ENCODE data around the gene LHX1.

GRCh38 chr17:36950027-36950426 is 12.8 kb downstream of the LHX1 start:
- TF ChIP-seq CTCF (conservative IDR thresholded peaks at IDR 0.05) (no peak), ZFX (IDR thresholded peaks at IDR 0.05) (no peak)

Data from C4-2B (cell line).